ENCODE measurements around the gene C9.
A peak's percentile ranks its signal among the peaks of the same experiment; 100 is the strongest.
"Not testable (repeated sequence)": the region's sequence is repeated elsewhere in the genome, so short reads cannot be mapped to it uniquely, and the experiment has no call there.

C9 gene

DNA sequence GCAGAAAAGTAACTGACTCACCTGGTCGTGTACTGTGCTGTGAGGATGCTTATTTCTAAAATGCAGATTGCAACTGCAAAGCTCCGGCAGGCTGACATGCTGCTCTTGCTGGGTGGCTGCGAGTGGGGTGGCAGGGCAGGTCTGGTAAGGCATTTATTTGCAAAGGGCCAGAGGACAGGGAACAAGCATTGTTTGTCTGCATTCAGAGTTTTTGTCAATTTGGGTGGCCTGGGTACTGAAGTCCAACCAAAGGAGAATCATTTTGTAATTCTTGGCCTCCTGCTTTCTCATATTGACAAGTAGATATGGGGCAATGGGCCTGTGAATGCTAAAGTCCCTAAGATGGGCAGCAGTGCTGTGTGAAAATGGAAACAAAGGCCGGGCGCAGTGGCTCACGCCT, at the start of gene C9:
Gene C9 (minus strand): TSS at position 129 of the 400 bp plus-strand sequence. CDS start 31 bp downstream, at position 98.
- no peak for DNase-seq (ENCODE audit: low read depth)

DNA sequence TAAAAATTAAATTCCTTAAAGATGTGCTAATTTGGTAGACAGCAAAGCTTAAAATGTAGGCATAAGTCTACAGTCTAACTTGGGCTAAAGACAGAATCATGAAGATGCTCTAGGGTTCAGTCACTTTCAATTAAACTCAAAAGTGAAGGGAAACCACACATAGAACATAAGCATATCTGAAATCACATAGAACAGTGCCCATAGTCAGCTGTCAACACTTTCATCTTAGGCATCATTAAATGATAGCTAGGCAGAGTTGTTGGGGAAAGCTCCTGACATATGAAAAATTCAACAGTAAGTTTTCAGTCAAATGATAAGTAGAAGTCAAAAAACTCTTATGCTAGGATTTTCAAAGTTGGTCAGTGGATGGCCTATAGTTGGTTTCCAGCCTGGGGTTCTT, 49.5 kb upstream of the C9 start:
- no peak for DNase-seq (ENCODE audit: low read depth)

DNA sequence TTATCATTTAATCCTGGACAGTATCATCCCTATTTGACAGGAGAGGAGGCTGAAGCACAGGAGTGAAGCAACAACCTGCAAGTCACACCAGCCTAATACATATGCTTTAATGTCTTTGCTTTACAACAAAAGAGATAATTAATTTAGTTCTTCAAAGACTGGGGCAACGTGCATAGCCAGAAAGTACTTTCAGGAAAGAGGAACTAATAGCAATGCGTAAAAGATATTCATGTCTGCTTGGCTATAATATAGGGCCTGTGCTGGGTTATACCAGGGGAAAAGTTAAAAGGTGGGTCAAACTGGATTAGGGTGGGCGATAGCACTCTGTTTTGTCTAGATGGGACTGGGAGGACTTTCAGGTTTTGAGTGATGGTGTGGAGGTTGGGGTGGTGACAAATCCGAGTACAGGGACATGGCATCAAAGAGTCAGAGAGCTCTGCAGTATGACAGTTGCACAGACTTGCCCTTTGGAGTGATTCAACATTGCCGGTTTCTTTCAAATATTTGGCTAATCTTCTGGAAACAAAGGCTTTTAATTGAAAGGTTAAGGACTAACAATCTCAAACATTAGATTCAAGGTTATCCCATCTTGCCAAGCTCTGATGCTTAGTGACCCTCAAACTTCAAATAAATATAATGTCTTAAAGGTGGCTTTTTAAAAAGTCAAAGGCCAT, 48.6 kb upstream of the C9 start:
- no peak for DNase-seq (ENCODE audit: low read depth)

- DNase-seq (ENCODE audit: low read depth) = no peak
Measured at GRCh38 chr5:39411985-39412384, 47.7 kb upstream of the C9 start.

GRCh38 chr5:39411061-39411460, 46.8 kb upstream of the C9 start:
- DNase-seq (ENCODE audit: low read depth) = peak; percentile 50

GRCh38 chr5:39409033-39409432, 44.7 kb upstream of the C9 start:
- DNase-seq (ENCODE audit: low read depth) = no peak

- DNase-seq (ENCODE audit: low read depth) = no peak
Measured at GRCh38 chr5:39405083-39405843, 41.0 kb upstream of the C9 start.

DNA sequence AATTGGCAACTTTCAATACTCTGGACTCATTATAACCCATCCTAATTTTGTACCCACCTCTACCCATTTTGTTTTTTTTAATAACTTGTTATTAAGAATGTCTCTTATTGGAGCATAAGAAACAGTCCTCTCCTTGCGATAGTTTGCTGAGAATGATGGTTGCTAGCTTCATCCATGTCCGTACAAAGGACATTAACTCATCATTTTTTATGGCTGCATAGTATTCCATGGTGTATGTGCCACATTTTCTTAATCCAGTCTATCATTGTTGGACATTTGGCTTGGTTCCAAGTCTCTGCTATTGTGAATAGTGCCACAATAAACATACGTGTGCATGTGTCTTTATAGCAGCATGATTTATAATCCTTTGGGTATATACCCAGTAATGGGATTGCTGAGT, 39.5 kb upstream of the C9 start:
- DNase-seq (ENCODE audit: low read depth) = not testable (repeated sequence)

- not testable (repeated sequence) for DNase-seq (ENCODE audit: low read depth)
Measured at GRCh38 chr5:39402140-39402539, 37.8 kb upstream of the C9 start.

GRCh38 chr5:39400713-39401578, 36.7 kb upstream of the C9 start:
- DNase-seq (ENCODE audit: low read depth) = no peak

DNA sequence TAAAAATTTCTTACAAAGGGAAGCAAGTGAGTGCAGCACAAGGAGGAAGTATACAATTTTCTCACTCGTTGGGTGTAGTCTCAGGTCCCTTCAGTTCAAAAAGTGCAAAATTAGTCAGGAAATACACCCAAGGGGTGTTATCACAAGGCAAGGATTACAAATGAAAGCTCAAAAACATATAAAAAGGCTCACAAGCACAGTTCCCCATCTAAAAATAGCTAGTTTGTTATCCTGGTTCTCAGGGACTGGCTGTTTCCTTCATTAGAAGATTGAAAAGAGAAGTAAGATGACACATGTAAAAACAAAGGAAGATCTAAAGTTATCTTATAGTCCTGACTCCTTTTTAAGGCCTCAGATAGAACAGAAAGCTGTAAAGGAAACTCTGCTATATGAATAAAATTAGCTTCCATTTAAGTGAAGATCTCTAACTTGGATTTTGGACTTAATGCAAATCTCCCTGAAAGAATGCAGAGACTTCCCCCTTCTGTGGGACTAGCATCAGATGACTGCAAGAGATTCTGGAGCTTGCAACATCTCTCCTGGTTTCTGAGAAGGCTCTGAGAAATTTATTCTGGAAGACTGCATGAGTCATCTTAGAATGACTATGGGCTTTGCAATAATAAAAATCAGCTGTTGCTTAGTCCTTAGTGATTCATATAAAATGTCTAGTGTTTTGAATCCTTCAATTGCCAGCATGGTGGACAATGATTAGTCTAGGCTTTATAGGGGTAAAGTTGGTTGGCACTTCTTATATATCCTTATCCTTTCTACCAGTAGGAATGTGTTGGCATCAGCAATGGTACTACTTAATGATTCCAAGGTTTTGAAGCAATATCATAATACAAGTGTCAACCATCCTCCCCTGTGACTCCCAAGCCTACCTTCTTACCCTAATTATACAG, 35.1 kb upstream of the C9 start:
- DNase-seq (ENCODE audit: low read depth) = peak; percentile 95

GRCh38 chr5:39396843-39397242, 32.5 kb upstream of the C9 start:
- no peak for DNase-seq (ENCODE audit: low read depth)

GRCh38 chr5:39395521-39395920, 31.2 kb upstream of the C9 start:
- DNase-seq (ENCODE audit: low read depth) = no peak

DNA sequence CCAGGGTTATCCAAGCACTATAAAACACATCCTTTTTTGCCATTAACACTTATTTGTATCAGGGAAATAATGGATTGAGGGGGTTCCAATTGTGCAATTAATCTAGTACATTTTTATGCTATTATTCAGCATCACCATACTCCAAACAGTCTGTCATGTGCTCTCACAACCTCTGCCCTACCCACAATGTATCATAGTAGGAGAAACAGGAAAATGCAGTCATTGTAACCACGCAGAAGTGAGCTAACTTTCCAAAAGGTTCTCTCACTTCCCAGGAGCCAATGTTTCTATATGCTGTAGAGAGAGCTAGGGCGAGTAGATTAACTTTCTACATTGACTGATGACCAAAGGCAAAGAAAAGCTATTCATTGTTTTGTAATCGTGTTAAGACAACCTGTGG, 30.7 kb upstream of the C9 start:
- DNase-seq (ENCODE audit: low read depth) = peak; percentile 36

- DNase-seq (ENCODE audit: low read depth) = no peak
Measured at GRCh38 chr5:39390945-39391344, 26.6 kb upstream of the C9 start.

DNA sequence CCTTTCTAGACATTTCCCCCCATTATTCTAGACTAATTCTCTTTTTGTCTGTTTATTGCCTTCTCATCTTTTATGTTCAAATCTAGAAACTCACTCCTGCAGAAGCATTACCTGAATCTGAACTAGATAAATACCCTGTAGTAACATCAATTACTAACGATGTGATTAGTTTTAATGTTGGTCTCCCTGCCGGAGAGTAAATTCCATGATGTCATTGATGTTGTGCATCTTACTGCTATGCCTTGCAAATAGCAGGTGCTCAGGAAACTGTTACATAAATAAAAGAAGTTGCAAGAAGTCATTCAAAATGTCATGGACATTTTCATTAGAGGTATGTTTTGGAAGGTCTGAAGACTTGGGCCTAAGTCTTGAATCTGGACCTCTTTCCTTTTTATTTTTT, 23.0 kb upstream of the C9 start:
- no peak for DNase-seq (ENCODE audit: low read depth)

DNA sequence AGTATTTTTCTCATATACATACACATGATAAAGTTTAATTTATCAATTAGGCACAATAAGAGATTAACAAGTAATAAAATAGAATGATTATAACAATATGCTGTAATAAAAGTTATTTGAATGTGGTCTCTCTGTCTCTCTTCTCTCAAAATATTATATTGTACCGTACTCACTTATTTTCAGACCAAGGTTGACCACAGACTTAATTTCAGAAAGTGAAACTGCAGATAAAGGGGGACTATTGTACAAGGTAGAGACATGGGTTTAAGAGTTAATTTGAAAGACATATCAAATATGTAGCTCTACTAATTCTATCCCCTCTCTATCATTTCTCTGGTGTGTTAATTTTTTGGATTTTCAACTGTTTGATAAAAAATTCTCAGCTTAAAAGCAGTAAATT, 20.0 kb upstream of the C9 start:
- DNase-seq (ENCODE audit: low read depth) = no peak

DNA sequence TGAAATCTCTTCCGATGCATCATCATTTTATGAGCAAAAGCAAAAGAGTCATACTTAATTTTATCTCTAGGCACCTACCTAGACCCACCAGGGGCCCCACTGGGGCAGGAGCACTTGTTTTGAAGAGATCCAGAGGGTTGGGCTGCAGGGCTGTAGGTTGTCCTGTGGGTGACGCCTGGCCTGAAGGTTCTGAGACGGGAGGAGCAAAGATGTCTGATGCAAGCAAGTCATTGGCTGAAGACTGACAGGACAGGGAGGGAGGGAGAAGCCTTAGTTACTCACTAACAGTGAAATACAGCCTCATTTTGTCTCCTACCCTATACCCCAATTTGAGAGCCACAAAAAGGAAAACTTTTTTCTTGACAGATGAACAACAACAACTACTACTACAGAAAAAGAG, 17.1 kb upstream of the C9 start:
- no peak for DNase-seq (ENCODE audit: low read depth)

- no peak for DNase-seq (ENCODE audit: low read depth)
Measured at GRCh38 chr5:39379693-39380092, 15.4 kb upstream of the C9 start.

DNA sequence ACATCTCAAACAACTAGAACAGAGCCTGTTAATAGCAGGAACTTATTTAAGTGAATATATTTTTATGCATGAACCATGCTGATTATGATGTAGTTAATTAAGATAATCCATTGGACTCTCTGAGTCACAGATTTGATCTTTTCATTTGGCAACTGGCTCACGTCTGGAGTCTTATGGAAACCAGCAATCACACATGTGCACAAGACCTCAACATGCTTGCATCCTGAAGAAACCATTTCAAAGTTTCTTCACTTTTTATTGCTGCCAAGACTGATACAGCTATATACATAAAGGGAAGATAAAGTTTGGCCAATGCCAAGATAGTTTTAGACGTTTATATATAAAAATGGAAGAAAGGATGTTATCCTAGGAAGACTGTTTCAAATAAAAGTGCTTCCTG, 13.3 kb upstream of the C9 start:
- DNase-seq (ENCODE audit: low read depth) = no peak

GRCh38 chr5:39376293-39376714, 12.0 kb upstream of the C9 start:
- no peak for DNase-seq (ENCODE audit: low read depth)

DNA sequence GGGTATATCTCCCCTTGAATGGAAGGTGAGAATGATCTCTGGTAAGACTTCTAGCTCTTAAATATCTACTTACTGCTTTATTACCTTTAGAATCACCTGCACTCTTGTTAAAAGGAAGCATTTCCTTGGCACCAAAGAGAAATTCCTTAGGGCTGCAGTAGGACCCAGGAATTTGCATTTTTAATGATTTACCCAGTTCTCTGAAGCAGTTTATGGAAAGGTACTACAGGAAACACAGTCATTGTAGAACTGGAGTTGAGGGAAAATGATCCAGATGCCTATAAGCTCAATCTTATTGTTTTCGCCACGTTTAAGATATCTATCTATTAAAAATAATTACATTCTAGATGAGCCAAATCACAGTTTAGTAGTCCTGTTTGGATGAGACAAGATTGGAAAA, 9.5 kb upstream of the C9 start:
- no peak for DNase-seq (ENCODE audit: low read depth)
